ENCODE measurements around the gene NLN. TPM values are rescaled to one million over a fixed set of nuclear protein-coding genes. Genes with fewer than 3 reads are reported as not detected.

NLN gene
- total and polyA plus RNA-seq, 2 of the 4 experiments (the other 2 are of a cell fraction), result 19.1 to 37.1 TPM

DNA sequence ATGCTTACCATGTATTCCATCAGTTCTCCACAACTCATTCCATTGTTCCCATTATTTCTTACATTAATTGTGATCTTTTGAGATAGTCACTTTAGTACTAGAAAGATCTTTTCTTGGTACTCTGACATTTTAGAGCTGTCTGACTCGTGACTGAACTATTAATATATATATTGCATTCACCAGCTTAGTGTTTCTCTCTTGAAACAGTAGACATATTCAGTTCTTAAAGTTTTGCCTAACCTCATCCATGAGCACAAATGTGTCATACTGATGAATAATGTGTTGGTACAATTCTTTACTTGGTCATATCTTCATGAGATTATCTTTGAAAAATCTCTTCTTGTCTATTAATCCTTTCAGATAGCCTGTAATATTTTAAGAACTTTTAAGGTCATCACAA lies 74.3 kb downstream of the NLN start:
- Histone ChIP-seq H3K9me3 (ENCODE audit: control insufficient read depth, insufficient read depth, low read length) (no peaks in the 10 kb centered on the region), H2AK5ac (ENCODE audit: low read depth, low read length) (no peak overlapping the region), H3K4me2 (ENCODE audit: low read depth, low read length) (peak overlapping the region; percentile 31; the same call in 1 of the 2 replicates), H2BK15ac (ENCODE audit: low read depth, low read length) (no peak overlapping the region; the same call in 2 of the 3 replicates), H2AK9ac (replicated peaks; ENCODE audit: low read depth, low read length, poor library complexity) (no peak overlapping the region), H4K91ac (ENCODE audit: insufficient read depth, low read depth, low read length) (no peak overlapping the region), H3K79me1 (ENCODE audit: low read depth in 1 of 2, low read length in 2 of 2) (peaks cover 0 to 12% of the 10 kb centered on the region in 2 experiments; a peak in 3 of 4 replicates), H3K4ac (ENCODE audit: low read depth, low read length) (no peak overlapping the region), H3K23ac (ENCODE audit: low read depth, low read length) (no peak overlapping the region), H3K14ac (replicated peaks; ENCODE audit: low read depth, low read length) (no peak overlapping the region), H3K9ac (ENCODE audit: low read depth, low read length) (no peak overlapping the region), H3K56ac (ENCODE audit: extremely low read depth, insufficient read depth, low read length) (no peak overlapping the region), H2BK5ac (ENCODE audit: low read depth, low read length, poor library complexity, severe bottlenecking) (peak overlapping the region; percentile 83), H2AFZ (replicated peaks; ENCODE audit: low read length, poor library complexity) (no peak overlapping the region), H4K5ac (ENCODE audit: low read depth, low read length) (no peak overlapping the region), H3K27me3 (ENCODE audit: control insufficient read depth, insufficient read depth, low read length) (no peaks in the 10 kb centered on the region), H3K27ac (ENCODE audit: insufficient read depth, low read length) (no peak overlapping the region), H3K9me1 (ENCODE audit: insufficient read depth, low read length) (peaks cover 3% of the 10 kb centered on the region), H3K4me1 (ENCODE audit: control insufficient read depth, insufficient read depth, low read length) (peaks cover 9% of the 10 kb centered on the region), H2BK20ac (ENCODE audit: low read depth, low read length) (no peak overlapping the region), H3K4me3 (ENCODE audit: insufficient read depth, low read depth, low read length) (no peak overlapping the region), H3K18ac (ENCODE audit: low read depth, low read length) (no peak overlapping the region), H4K8ac (ENCODE audit: low read depth in 2 of 2, low read length in 2 of 2) (no peak overlapping the region), H4K20me1 (ENCODE audit: insufficient read depth, low read length) (no peaks in the 10 kb centered on the region), H3K36me3 (ENCODE audit: control insufficient read depth, insufficient read depth, low read length) (peaks cover 3% of the 10 kb centered on the region), H2BK120ac (ENCODE audit: low read depth, low read length) (no peak overlapping the region)
- DNase-seq, result peak; percentile 59
- dilution Hi-C loops (cut with HindIII; ENCODE audit: low sequenced_read_pairs, unreplicated experiment) (no loop called here), in situ Hi-C loops (cut with MboI; ENCODE audit: low sequenced_read_pairs) (no loop called here), intact Hi-C loops (cut with micrococcal nuclease) (no loop called here)
- no CpG with 5 or more reads among the region's 1 CpG for WGBS, 2 experiments (ENCODE audit: extremely low coverage in 2 of 2, insufficient read length in 1 of 2)
- BruUV-seq (replicated peaks), result no TSS peak
- TF ChIP-seq RFX5 (IDR thresholded peaks at IDR 0.05; ENCODE audit: low read depth, low read length) (no peak), ELK1 (IDR thresholded peaks at IDR 0.05; ENCODE audit: borderline replicate concordance, low read depth, low read length) (no peak), CHD1 (IDR thresholded peaks at IDR 0.05; ENCODE audit: low read depth, low read length) (no peak), CEBPB (IDR thresholded peaks at IDR 0.05; ENCODE audit: low read depth, low read length) (no peak), SMC3 (IDR thresholded peaks at IDR 0.05; ENCODE audit: low read depth, low read length) (no peak), MXI1 (IDR thresholded peaks at IDR 0.05; ENCODE audit: borderline replicate concordance, low read depth, low read length) (no peak), BHLHE40 (IDR thresholded peaks at IDR 0.05; ENCODE audit: low read depth, low read length) (no peak), POLR2A (IDR thresholded peaks at IDR 0.05; ENCODE audit: low read depth, low read length) (no peak), NFE2L2 (IDR thresholded peaks at IDR 0.05; ENCODE audit: low read depth, low read length) (no peak), MAFK (IDR thresholded peaks at IDR 0.05; ENCODE audit: low read depth, low read length) (no peak), MAZ (IDR thresholded peaks at IDR 0.05; ENCODE audit: borderline replicate concordance, low read depth, low read length) (no peak), FOS (IDR thresholded peaks at IDR 0.05; ENCODE audit: low read depth, low read length) (no peak)
- TF ChIP-seq, protein P1, sequence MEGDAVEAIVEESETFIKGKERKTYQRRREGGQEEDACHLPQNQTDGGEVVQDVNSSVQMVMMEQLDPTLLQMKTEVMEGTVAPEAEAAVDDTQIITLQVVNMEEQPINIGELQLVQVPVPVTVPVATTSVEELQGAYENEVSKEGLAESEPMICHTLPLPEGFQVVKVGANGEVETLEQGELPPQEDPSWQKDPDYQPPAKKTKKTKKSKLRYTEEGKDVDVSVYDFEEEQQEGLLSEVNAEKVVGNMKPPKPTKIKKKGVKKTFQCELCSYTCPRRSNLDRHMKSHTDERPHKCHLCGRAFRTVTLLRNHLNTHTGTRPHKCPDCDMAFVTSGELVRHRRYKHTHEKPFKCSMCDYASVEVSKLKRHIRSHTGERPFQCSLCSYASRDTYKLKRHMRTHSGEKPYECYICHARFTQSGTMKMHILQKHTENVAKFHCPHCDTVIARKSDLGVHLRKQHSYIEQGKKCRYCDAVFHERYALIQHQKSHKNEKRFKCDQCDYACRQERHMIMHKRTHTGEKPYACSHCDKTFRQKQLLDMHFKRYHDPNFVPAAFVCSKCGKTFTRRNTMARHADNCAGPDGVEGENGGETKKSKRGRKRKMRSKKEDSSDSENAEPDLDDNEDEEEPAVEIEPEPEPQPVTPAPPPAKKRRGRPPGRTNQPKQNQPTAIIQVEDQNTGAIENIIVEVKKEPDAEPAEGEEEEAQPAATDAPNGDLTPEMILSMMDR (conservative IDR thresholded peaks at IDR 0.05; ENCODE audit: low read depth, low read length), result no peak
- peak; percentile 38; the same call in 1 of the 2 replicates for ATAC-seq (ENCODE audit: low read depth)
- ChIA-PET CTCF (no interaction called here), POLR2A (ENCODE audit: unreplicated experiment) (no interaction called here)
